Body of pancreas (tissue), 4 donors: ENCODE data around the gene BCL2. TPM values are rescaled to one million over a fixed set of nuclear protein-coding genes. Genes with fewer than 3 reads are reported as not detected.

ENCODE experiments used
- ATAC-seq: fragments of 150-250 bp; one replicate; pipeline ENCODE4 v1.9.1; 2016
- DNase-seq, 4 donors: peaks; one replicate each; pipeline ENCODE4 v3.0.0-alpha.2; 2019
- H3K27ac ChIP-seq, 4 donors: fragments of 200-600 bp; sonication (generic); 1 replicate in 3 of 4; 2 replicates in 1 of 4; pipeline versions ENCODE4 v1.5.1 to v1.6.1; 2016 to 2019; ENCODE audit warnings: mild to moderate bottlenecking in 1 of 4, mixed read lengths in 1 of 4, moderate library complexity in 1 of 4
- H3K27me3 ChIP-seq, 2 donors: fragments of 200-600 bp; sonication (generic); one replicate each; pipeline ENCODE4 v1.6.0; 2016; ENCODE audit warnings: mild to moderate bottlenecking in 1 of 2
- H3K36me3 ChIP-seq, 2 donors: fragments of 200-600 bp; sonication (generic); replicated peaks in 1 of 2; 2 replicates each; pipeline ENCODE4 v1.5.1; 2016; ENCODE audit warnings: low read depth in 2 of 2; ENCODE audit not compliant: insufficient read depth in 1 of 2
- H3K4me1 ChIP-seq: fragments of 200-600 bp; sonication (generic); one replicate; pipeline ENCODE4 v1.6.0; 2016
- H3K4me3 ChIP-seq, 2 donors: fragments of 200-600 bp; sonication (generic); 1 replicate in 1 of 2; 2 replicates in 1 of 2; pipeline ENCODE4 v1.5.1; 2016 to 2019
- H3K9me3 ChIP-seq, 3 donors: fragments of 200-600 bp; sonication (generic); 1 replicate in 2 of 3; 2 replicates in 1 of 3; pipeline ENCODE4 v1.5.1; 2016
- POLR2A ChIP-seq, 3 donors: fragments of 450-650 bp; IDR thresholded peaks; one replicate each; pipeline ENCODE4 v1.6.1; 2016; ENCODE audit warnings: antibody characterized with exemption in 3 of 3, mild to moderate bottlenecking in 2 of 3
- WGBS, 2 donors: methylation state at CpG; one replicate each; pipeline ENCODE4 v1.1.5; 2017; 5-methylcytosine and 5-hydroxymethylcytosine counted together
- intact Hi-C: fragments of 100-400 bp; cut with DNase I; formaldehyde crosslinking; loops from one replicate; pipeline ENCODE4 v1.15.1; 2023
- total RNA-seq, 2 donors: library from RNA; depleted of rRNA; stranded (reverse); fragments of >200 nt; gene quantifications; one replicate each; pipeline ENCODE4 v1.1.0, GENCODE V29; 2016
- TF ChIP-seq, protein P1 (sequence below), 7 experiments: fragments of 450-650 bp in 4 of 7; fragments of 200-600 bp in 3 of 7; sonication (generic) in 3 of 7; IDR thresholded peaks; one replicate each; pipeline ENCODE4 v1.5.1; 2016 to 2019; ENCODE audit warnings: antibody characterized with exemption in 7 of 7

Gene BCL2
- total RNA-seq, 2 donors from 2014 or later: 10.1 to 18.5 TPM

- no peaks in the 10 kb centered on the region for H3K9me3 ChIP-seq
- WGBS, 2 donors: 83 to 87% methylated on average over 6 of the region's 6 CpGs
- ATAC-seq (no peak), DNase-seq (no peak)
- no peak for TF ChIP-seq POLR2A (IDR thresholded peaks at IDR 0.05)
- TF ChIP-seq, protein P1, sequence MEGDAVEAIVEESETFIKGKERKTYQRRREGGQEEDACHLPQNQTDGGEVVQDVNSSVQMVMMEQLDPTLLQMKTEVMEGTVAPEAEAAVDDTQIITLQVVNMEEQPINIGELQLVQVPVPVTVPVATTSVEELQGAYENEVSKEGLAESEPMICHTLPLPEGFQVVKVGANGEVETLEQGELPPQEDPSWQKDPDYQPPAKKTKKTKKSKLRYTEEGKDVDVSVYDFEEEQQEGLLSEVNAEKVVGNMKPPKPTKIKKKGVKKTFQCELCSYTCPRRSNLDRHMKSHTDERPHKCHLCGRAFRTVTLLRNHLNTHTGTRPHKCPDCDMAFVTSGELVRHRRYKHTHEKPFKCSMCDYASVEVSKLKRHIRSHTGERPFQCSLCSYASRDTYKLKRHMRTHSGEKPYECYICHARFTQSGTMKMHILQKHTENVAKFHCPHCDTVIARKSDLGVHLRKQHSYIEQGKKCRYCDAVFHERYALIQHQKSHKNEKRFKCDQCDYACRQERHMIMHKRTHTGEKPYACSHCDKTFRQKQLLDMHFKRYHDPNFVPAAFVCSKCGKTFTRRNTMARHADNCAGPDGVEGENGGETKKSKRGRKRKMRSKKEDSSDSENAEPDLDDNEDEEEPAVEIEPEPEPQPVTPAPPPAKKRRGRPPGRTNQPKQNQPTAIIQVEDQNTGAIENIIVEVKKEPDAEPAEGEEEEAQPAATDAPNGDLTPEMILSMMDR (IDR thresholded peaks at IDR 0.05): no peak
- H3K4me3 ChIP-seq: no peak overlapping the region
- no peaks in the 10 kb centered on the region for H3K27me3 ChIP-seq
- intact Hi-C loops: no loop called here
- H3K36me3 ChIP-seq: no peaks in the 10 kb centered on the region
- peaks cover 32% of the 10 kb centered on the region for H3K4me1 ChIP-seq
- peak overlapping the region in 1 of 4 donors; percentile 72 for H3K27ac ChIP-seq
Measured at GRCh38 chr18:63158676-63159291, 160.8 kb downstream of the BCL2 start.

DNA sequence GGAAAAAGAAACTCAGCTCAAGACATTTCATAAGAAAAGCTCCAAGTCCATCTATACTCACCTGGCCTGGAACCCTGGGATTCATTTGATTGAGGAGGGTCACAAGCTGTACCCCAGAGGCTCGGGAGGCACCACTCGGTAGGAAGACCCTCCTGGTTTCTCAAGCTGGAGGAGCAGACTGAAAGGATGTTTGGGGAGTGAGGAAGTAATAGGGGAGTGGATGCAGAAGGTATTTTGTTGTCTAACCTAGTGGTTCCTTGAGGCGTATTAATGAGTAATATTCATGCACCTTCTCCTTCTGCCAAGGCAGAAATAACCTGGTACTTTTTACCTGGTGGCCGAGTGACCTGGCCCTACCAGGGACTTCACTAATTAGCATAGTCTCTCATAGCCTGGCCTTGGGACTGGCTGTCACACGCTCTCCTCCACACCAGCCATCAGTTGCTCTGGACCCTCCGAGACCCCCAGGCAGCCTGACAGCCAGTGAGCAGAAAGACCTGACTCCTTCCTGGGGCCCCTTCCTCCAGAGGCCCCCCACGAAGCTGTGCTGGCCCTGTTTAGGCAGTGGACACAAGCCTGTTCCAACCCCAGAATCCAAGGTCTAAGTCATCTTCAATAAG is 161.4 kb downstream of the BCL2 start:
- peak overlapping the region in 3 of 4 donors; percentile 29 to 72 (median 51) for H3K27ac ChIP-seq
- H3K4me1 ChIP-seq: peaks cover 32% of the 10 kb centered on the region
- no peaks in the 10 kb centered on the region for H3K36me3 ChIP-seq
- H3K27me3 ChIP-seq: no peaks in the 10 kb centered on the region
- DNase-seq: no peak
- no peaks in the 10 kb centered on the region for H3K9me3 ChIP-seq
- intact Hi-C loops: no loop called here
- 59 to 63% methylated on average over 7 of the region's 7 CpGs for WGBS, 2 donors
- no peak overlapping the region for H3K4me3 ChIP-seq
- ATAC-seq: no peak
- no peak for TF ChIP-seq POLR2A (IDR thresholded peaks at IDR 0.05)
- TF ChIP-seq, protein P1 (IDR thresholded peaks at IDR 0.05): no peak

GRCh38 chr18:63157293-63158011 is 162.1 kb downstream of the BCL2 start:
- peak overlapping the region; percentile 29 to 72 (median 42) for H3K27ac ChIP-seq
- no peak for TF ChIP-seq POLR2A (IDR thresholded peaks at IDR 0.05)
- TF ChIP-seq, protein P1 (IDR thresholded peaks at IDR 0.05): no peak
- H3K36me3 ChIP-seq: no peaks in the 10 kb centered on the region
- ATAC-seq (no peak), DNase-seq (peak in 2 of 4 donors; percentile 28 to 30)
- intact Hi-C loops: no loop called here
- peaks cover 32% of the 10 kb centered on the region for H3K4me1 ChIP-seq
- no peak overlapping the region for H3K4me3 ChIP-seq
- no peaks in the 10 kb centered on the region for H3K27me3 ChIP-seq
- 43% methylated on average over 15 of the region's 15 CpGs for WGBS, 2 donors
- H3K9me3 ChIP-seq: no peaks in the 10 kb centered on the region

GRCh38 chr18:63155910-63156773 is 163.4 kb downstream of the BCL2 start:
- TF ChIP-seq POLR2A (IDR thresholded peaks at IDR 0.05): no peak
- TF ChIP-seq, protein P1 (IDR thresholded peaks at IDR 0.05): no peak
- Histone ChIP-seq H3K27ac (peak overlapping the region in 3 of 4 donors; percentile 37 to 72 (median 64)), H3K27me3 (no peaks in the 10 kb centered on the region), H3K9me3 (no peaks in the 10 kb centered on the region), H3K4me3 (no peak overlapping the region), H3K36me3 (no peaks in the 10 kb centered on the region), H3K4me1 (peaks cover 32% of the 10 kb centered on the region)
- ATAC-seq (no peak), DNase-seq (no peak)
- intact Hi-C loops: no loop called here
- WGBS, 2 donors: 78 to 79% methylated on average over 14 of the region's 14 CpGs
